ENCODE data around the gene PHLDB3. TPM values are rescaled to one million over a fixed set of nuclear protein-coding genes. Genes with fewer than 3 reads are reported as not detected.

PHLDB3 gene
- total and polyA plus RNA-seq, 2 of the 13 experiments (the other 11 are each of a cell fraction or from before 2014, with no cell fraction given) = 11.3 to 14.5 TPM

- no peaks in the 10 kb centered on the region for H3K9me3 ChIP-seq (ENCODE audit: low read length)
- ATAC-seq = peak; percentile 87
- H3K4me3 ChIP-seq (replicated peaks in 1 of 3; ENCODE audit: insufficient read depth in 1 of 3, low read depth in 2 of 3, low read length in 3 of 3) = peak within 1 kb of the TSS; percentile 83 to 87 (median 85)
- intact Hi-C loops (cut with micrococcal nuclease; ENCODE audit: unreplicated experiment) (loop anchor here (10.0 kb wide), 1 partner anchor 68 kb away; the partner anchor contains the start of genes IRGQ and ZNF576), in situ Hi-C loops (cut with HindIII; ENCODE audit: extremely low pct_ligation_motif_present, low pct_unique_long_range_greater_than_20kb) (no loop called here)
- H4K20me1 ChIP-seq (ENCODE audit: insufficient read depth, low read length) = no peaks in the 10 kb centered on the region
- CTCF ChIA-PET (ENCODE audit: low intra/inter-chr PET ratio, low total read pairs) = no interaction called here
- POLR2A ChIA-PET = no interaction called here
- H2AFZ ChIP-seq (ENCODE audit: low read length) = peak within 1 kb of the TSS; percentile 98
- H3K4me1 ChIP-seq (ENCODE audit: insufficient read depth, low read length) = peaks cover 11% of the 10 kb centered on the region
- peak; percentile 44 for DNase-seq (ENCODE audit: low spot score)
- peaks cover 13% of the 10 kb centered on the region for H3K79me2 ChIP-seq (ENCODE audit: insufficient read depth, low read length)
- H3K27me3 ChIP-seq (ENCODE audit: control insufficient read depth in 1 of 2, insufficient read depth in 2 of 2, low read length in 2 of 2) = no peaks in the 10 kb centered on the region; a peak in 1 of 5 replicates
- H3K27ac ChIP-seq (ENCODE audit: extremely low read length, insufficient read depth, low read length) = peak within 1 kb of the TSS; percentile 65
- WGBS (ENCODE audit: low lambda C conversion rate) = 13% methylated on average over 41 of the region's 54 CpGs
- FAIRE-seq = no peak
- no peaks in the 10 kb centered on the region for H3K36me3 ChIP-seq (replicated peaks in 1 of 2; ENCODE audit: control insufficient read depth in 1 of 2, insufficient read depth in 2 of 2, low read length in 2 of 2)
- BruUV-seq (replicated peaks) = no TSS peak
- peak within 1 kb of the TSS; percentile 88 for H3K4me2 ChIP-seq (ENCODE audit: low read depth, low read length)
- H3K9ac ChIP-seq (ENCODE audit: insufficient read depth, low read depth, low read length) = peak within 1 kb of the TSS; percentile 73
- TF ChIP-seq MED1 (CRISPR knock-in tag; IDR thresholded peaks at IDR 0.05) (peak; percentile 55), ATF6 (CRISPR knock-in tag; conservative IDR thresholded peaks at IDR 0.05) (no peak), TCF7 (IDR thresholded peaks at IDR 0.05; ENCODE audit: low read depth) (no peak), DPF2 (CRISPR knock-in tag; IDR thresholded peaks at IDR 0.05; ENCODE audit: borderline replicate concordance, low read depth) (no peak), ZNF484 (CRISPR knock-in tag; IDR thresholded peaks at IDR 0.05; ENCODE audit: borderline replicate concordance, low read depth) (no peak), E2F1 (CRISPR knock-in tag; IDR thresholded peaks at IDR 0.05) (peak; percentile 29; the same call in 1 of the 2 replicates), TBX2 (CRISPR knock-in tag; IDR thresholded peaks at IDR 0.05; ENCODE audit: borderline replicate concordance) (peak; percentile 63; the same call in 1 of the 2 replicates), CSRNP1 (CRISPR knock-in tag; IDR thresholded peaks at IDR 0.05) (0 out of 2 replicates have a peak, but pooled peaks have one; percentile 71), ZNF34 (CRISPR knock-in tag; IDR thresholded peaks at IDR 0.05; ENCODE audit: borderline replicate concordance) (no peak), ZNF780A (CRISPR knock-in tag; IDR thresholded peaks at IDR 0.05) (no peak), MLXIP (CRISPR knock-in tag; IDR thresholded peaks at IDR 0.05; ENCODE audit: borderline replicate concordance) (no peak), SIN3B (IDR thresholded peaks at IDR 0.05; ENCODE audit: low read length) (no peak), ZC3H13 (CRISPR knock-in tag; IDR thresholded peaks at IDR 0.05) (peak; percentile 73; the same call in 1 of the 2 replicates), ZFP41 (CRISPR knock-in tag; IDR thresholded peaks at IDR 0.05; ENCODE audit: borderline replicate concordance) (no peak)
Measured at GRCh38 chr19:43526884-43527859, 22.6 kb upstream of the PHLDB3 start, which contains the start of gene ETHE1. TSS of gene ETHE1 (minus strand) at chr19:43527201. CDS start at chr19:43527177, 24 bp downstream.
